PC-9 (cell line): Measurements from ENCODE around the gene EGF. TPM values are rescaled to one million over a fixed set of nuclear protein-coding genes. Genes with fewer than 3 reads are reported as not detected.

Source experiments
- BruUV-seq: library from RNA; stranded (reverse); fragments of 400-500 nt; replicated peaks from 2 replicates; lab custom pipeline; 2021; lab: Mats Ljungman, UMichigan
- CTCF ChIA-PET: fragments of 300-600 bp; sonication (Branson Sonifier 250); formaldehyde crosslinking; loops from one replicate; lab custom pipeline; 2022; ENCODE audit warnings: antibody characterized with exemption; lab: Charles Lee
- POLR2A ChIA-PET: fragments of 300-600 bp; sonication (Branson Sonifier 250); formaldehyde crosslinking; loops from one replicate; lab custom pipeline; 2022; ENCODE audit warnings: antibody characterized with exemption; ENCODE audit not compliant: unreplicated experiment; lab: Charles Lee
- DNase-seq, 2 experiments: peaks; one replicate each; pipeline versions ENCODE4 v3.0.0 to v3.0.0-alpha.2; 2015 to 2022; ENCODE audit warnings: mixed read lengths in 1 of 2
- H2AFZ ChIP-seq: fragments of 200-600 bp; sonication (generic); 2 replicates; pipeline ENCODE4 v1.8.1; 2017; ENCODE audit warnings: antibody characterized with exemption
- H3F3A ChIP-seq: fragments of 200-600 bp; sonication (generic); 2 replicates; pipeline ENCODE4 v1.8.1; 2017; ENCODE audit warnings: antibody characterized with exemption, mild to moderate bottlenecking, low read depth; ENCODE audit not compliant: insufficient read depth
- H3K27ac ChIP-seq: fragments of 200-600 bp; sonication (generic); 2 replicates; pipeline ENCODE4 v1.6.1; 2016; ENCODE audit warnings: mixed run types
- H3K27me3 ChIP-seq: fragments of 200-600 bp; sonication (generic); 2 replicates; pipeline ENCODE4 v1.6.1; 2016; ENCODE audit warnings: low read depth, mixed run types; ENCODE audit not compliant: insufficient read depth
- H3K36me3 ChIP-seq: fragments of 200-600 bp; sonication (generic); 2 replicates; pipeline ENCODE4 v1.6.1; 2016; ENCODE audit warnings: low read depth, mixed run types
- H3K4me1 ChIP-seq: fragments of 200-600 bp; sonication (generic); replicated peaks from 2 replicates; pipeline ENCODE4 v1.6.1; 2016; ENCODE audit warnings: mixed run types; ENCODE audit not compliant: insufficient read depth
- H3K4me2 ChIP-seq: fragments of 200-600 bp; sonication (generic); 2 replicates; pipeline ENCODE4 v1.6.1; 2017; ENCODE audit warnings: mixed run types
- H3K4me3 ChIP-seq: fragments of 200-600 bp; sonication (generic); 2 replicates; pipeline ENCODE4 v1.6.1; 2016; ENCODE audit warnings: mixed run types
- H3K79me2 ChIP-seq: fragments of 200-600 bp; sonication (generic); 2 replicates; pipeline ENCODE4 v1.6.1; 2017; ENCODE audit warnings: low read depth, mixed run types
- H3K9me2 ChIP-seq: fragments of 200-600 bp; sonication (generic); 2 replicates; pipeline ENCODE4 v1.8.1; 2017; ENCODE audit warnings: mild to moderate bottlenecking; ENCODE audit not compliant: insufficient read depth
- H3K9me3 ChIP-seq: fragments of 200-600 bp; sonication (generic); 2 replicates; pipeline ENCODE4 v1.8.1; 2016; ENCODE audit warnings: low read depth; ENCODE audit not compliant: insufficient read depth
- H4K20me1 ChIP-seq: fragments of 200-600 bp; sonication (generic); 2 replicates; pipeline ENCODE4 v1.8.1; 2017; ENCODE audit not compliant: insufficient read depth
- CTCF ChIP-seq: fragments of 200-600 bp; sonication (generic); conservative IDR thresholded peaks from 2 replicates; pipeline ENCODE4 v1.6.1; 2017; ENCODE audit warnings: mixed run types, antibody characterized with exemption, mild to moderate bottlenecking, moderate library complexity
- EZH2 ChIP-seq: fragments of 200-600 bp; sonication (generic); IDR thresholded peaks from 2 replicates; pipeline ENCODE4 v1.8.0; 2017; ENCODE audit warnings: antibody characterized with exemption, low read depth
- intact Hi-C: fragments of 100-400 bp; cut with micrococcal nuclease; formaldehyde crosslinking; loops from one replicate; pipeline ENCODE4 v1.10.0; 2022; ENCODE audit not compliant: unreplicated experiment
- total RNA-seq: library from RNA; stranded (reverse); gene quantifications from 2 replicates; pipeline ENCODE4 v1.2.3, GENCODE V29; 2021

The EGF gene
- total RNA-seq, 1 experiment from 2014 or later: 20.4 TPM

- no peaks in the 10 kb centered on the region for H3K9me3 ChIP-seq
- H2AFZ ChIP-seq: no peak overlapping the region
- no peak overlapping the region for H3K4me3 ChIP-seq
- no peak for TF ChIP-seq CTCF
- TF ChIP-seq EZH2: no peak
- intact Hi-C loops: no loop called here
- no peaks in the 10 kb centered on the region for H3K27me3 ChIP-seq
- H3K27ac ChIP-seq: no peak overlapping the region
- no TSS peak for BruUV-seq
- H3K9me2 ChIP-seq: no peaks in the 10 kb centered on the region
- H3K36me3 ChIP-seq: no peaks in the 10 kb centered on the region
- no peaks in the 10 kb centered on the region for H3K4me1 ChIP-seq
- ChIA-PET POLR2A (no interaction called here), CTCF (no interaction called here)
- no peaks in the 10 kb centered on the region for H3F3A ChIP-seq
- H4K20me1 ChIP-seq: no peaks in the 10 kb centered on the region
- H3K79me2 ChIP-seq: no peaks in the 10 kb centered on the region
- no peak for DNase-seq
- H3K4me2 ChIP-seq: no peak overlapping the region
Measured at GRCh38 chr4:109939190-109939589, 26.5 kb downstream of the EGF start.

- Histone ChIP-seq H3K4me3 (no peak overlapping the region), H3K36me3 (no peaks in the 10 kb centered on the region), H3K27me3 (no peaks in the 10 kb centered on the region), H3K9me2 (no peaks in the 10 kb centered on the region), H3K27ac (no peak overlapping the region), H3K4me2 (no peak overlapping the region), H3K79me2 (no peaks in the 10 kb centered on the region), H4K20me1 (no peaks in the 10 kb centered on the region), H3F3A (no peaks in the 10 kb centered on the region), H3K4me1 (no peaks in the 10 kb centered on the region), H3K9me3 (no peaks in the 10 kb centered on the region), H2AFZ (no peak overlapping the region)
- ChIA-PET POLR2A (interaction anchor here (0.7 kb wide), 1 partner anchor 217 kb away, joined by 7 read pairs; no protein-coding TSS in a partner anchor), CTCF (no interaction called here)
- no peak for DNase-seq
- TF ChIP-seq EZH2 (no peak), CTCF (no peak)
- intact Hi-C loops: no loop called here
- no TSS peak for BruUV-seq
Measured at GRCh38 chr4:109942292-109942926, 29.7 kb downstream of the EGF start.

GRCh38 chr4:109943745-109944144, 31.1 kb downstream of the EGF start:
- intact Hi-C loops: no loop called here
- Histone ChIP-seq H3F3A (no peaks in the 10 kb centered on the region), H3K27ac (no peak overlapping the region), H3K27me3 (no peaks in the 10 kb centered on the region), H2AFZ (no peak overlapping the region), H4K20me1 (no peaks in the 10 kb centered on the region), H3K9me3 (no peaks in the 10 kb centered on the region), H3K9me2 (no peaks in the 10 kb centered on the region), H3K36me3 (no peaks in the 10 kb centered on the region), H3K79me2 (no peaks in the 10 kb centered on the region), H3K4me1 (no peaks in the 10 kb centered on the region), H3K4me2 (no peak overlapping the region), H3K4me3 (no peak overlapping the region)
- TF ChIP-seq EZH2 (no peak), CTCF (no peak)
- no peak for DNase-seq
- no TSS peak for BruUV-seq
- CTCF ChIA-PET: no interaction called here
- POLR2A ChIA-PET: no interaction called here
